Stomach (tissue), 9 donors: Measurements from ENCODE around the gene EPHB1. TPM values are rescaled to one million over a fixed set of nuclear protein-coding genes. Genes with fewer than 3 reads are reported as not detected.
A peak's percentile ranks its signal among the peaks of the same experiment; 100 is the strongest.

Experiments used
- DNase-seq, 2 donors: peaks; one replicate each; pipeline versions ENCODE4 v3.0.0 to v3.0.0-alpha.2; 2013 to 2019
- H3K27ac ChIP-seq, 5 donors: fragments of 200-600 bp in 4 of 5; sonication (generic) in 4 of 5; one replicate each; pipeline ENCODE4 v1.5.1; 2013 to 2019; ENCODE audit warnings: mild to moderate bottlenecking in 1 of 5, moderate library complexity in 1 of 5
- H3K27me3 ChIP-seq, 3 donors: fragments of 200-600 bp; sonication (generic); one replicate each; pipeline ENCODE4 v1.5.1; 2017 to 2019; ENCODE audit warnings: mixed run types in 1 of 3
- H3K36me3 ChIP-seq, 4 donors: fragments of 200-600 bp; sonication (generic); 1 replicate in 3 of 4; 2 replicates in 1 of 4; pipeline ENCODE4 v1.5.1; 2016 to 2019
- H3K4me1 ChIP-seq, 4 donors: fragments of 200-600 bp; sonication (generic); one replicate each; pipeline ENCODE4 v1.5.1; 2016 to 2019
- H3K4me3 ChIP-seq, 4 donors: fragments of 200-600 bp; sonication (generic) in 3 of 4; one replicate each; pipeline ENCODE4 v1.5.1; 2016 to 2019; ENCODE audit warnings: mild to moderate bottlenecking in 1 of 4
- H3K9me3 ChIP-seq, 4 donors: fragments of 200-600 bp; sonication (generic); one replicate each; pipeline ENCODE4 v1.5.1; 2016 to 2019
- CTCF ChIP-seq, 7 experiments: fragments of 450-650 bp in 4 of 7; fragments of 200-600 bp in 3 of 7; sonication (generic) in 3 of 7; IDR thresholded peaks; one replicate each; pipeline ENCODE4 v1.5.1; 2016 to 2019; ENCODE audit warnings: antibody characterized with exemption in 7 of 7, control low read depth in 2 of 7, mild to moderate bottlenecking in 1 of 7
- EP300 ChIP-seq: sonication (generic); formaldehyde crosslinking; IDR thresholded peaks from one replicate; pipeline ENCODE4 v1.6.1; 2017; ENCODE audit warnings: antibody characterized with exemption
- POLR2A ChIP-seq, 4 donors: fragments of 450-650 bp; IDR thresholded peaks; one replicate each; pipeline ENCODE4 v1.6.1; 2016; ENCODE audit warnings: antibody characterized with exemption in 4 of 4, control low read depth in 2 of 4, mild to moderate bottlenecking in 1 of 4, moderate library complexity in 1 of 4
- POLR2AphosphoS5 ChIP-seq, 3 donors: sonication (generic); formaldehyde crosslinking; IDR thresholded peaks; one replicate each; pipeline ENCODE4 v1.6.1; 2016; ENCODE audit warnings: antibody characterized with exemption in 3 of 3
- WGBS, 5 donors: extraction: QIAGEN DNeasy Blood & Tissue Kit in 3 of 5; methylation state at CpG; one replicate each; pipeline versions ENCODE4 v1.1.5 to v1.1.7; 2013 to 2018; 5-methylcytosine and 5-hydroxymethylcytosine counted together
- intact Hi-C: fragments of 100-400 bp; cut with DNase I; formaldehyde crosslinking; loops from one replicate; pipeline ENCODE4 v1.15.1; 2023; ENCODE audit warnings: low total_unique reads
- polyA plus RNA-seq, 3 donors: library from polyadenylated mRNA; stranded (reverse); fragments of 200-250 nt; gene quantifications; one replicate each; pipeline ENCODE4 v1.2.3, GENCODE V29; 2013
- total RNA-seq, 5 donors: library from RNA; depleted of rRNA; stranded (reverse); fragments of >200 nt; gene quantifications; one replicate each; pipeline versions ENCODE4 v1.1.0 to v1.2.3, GENCODE V29; 2014 to 2016
- donor health status: healthy with polysubstance abuse.
- donor health status: Bipolar disorder and iron deficiency.
- donor health status: healthy.

EPHB1 gene
- total and polyA plus RNA-seq, 8 donors = 0.13 to 2.3 (median 1.0) TPM; not detected in 4

DNA sequence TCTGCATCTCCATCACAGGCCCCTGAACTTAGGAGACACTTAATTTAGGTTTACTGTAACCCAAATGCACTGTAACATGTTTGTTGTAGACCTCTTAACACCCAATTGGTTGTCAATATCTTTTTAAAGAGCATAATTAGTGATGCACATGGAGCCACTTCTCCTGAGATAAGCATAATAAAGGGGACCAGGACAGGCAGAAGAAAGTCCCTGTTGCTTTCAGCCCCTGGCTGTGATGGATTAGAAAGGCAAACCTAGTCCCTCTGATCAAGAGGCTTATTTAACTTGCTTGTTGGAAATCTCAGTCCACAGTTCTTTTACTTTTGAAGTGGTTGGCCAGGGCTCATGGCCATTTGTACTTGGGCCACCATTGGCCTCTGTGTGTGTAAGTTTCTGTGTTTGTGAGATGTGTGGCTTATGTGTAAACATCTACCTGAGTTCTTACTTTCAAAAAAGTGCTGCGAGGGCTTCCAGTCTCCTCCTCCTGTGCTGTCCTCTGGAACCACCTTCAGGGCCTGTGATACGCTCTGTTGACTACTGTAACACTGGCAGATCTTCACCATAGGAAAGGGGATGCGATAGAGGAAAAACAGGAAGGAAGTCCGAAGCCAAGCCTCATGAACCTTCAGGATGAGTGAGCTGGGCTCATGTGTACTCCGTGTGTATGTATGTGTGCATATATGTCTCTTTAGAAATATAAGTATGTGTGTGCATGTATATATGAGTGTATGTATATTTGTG lies 136.2 kb downstream of the EPHB1 start:
- Histone ChIP-seq H3K27me3 (no peaks in the 10 kb centered on the region), H3K27ac (no peak overlapping the region), H3K9me3 (no peaks in the 10 kb centered on the region), H3K4me1 (no peaks in the 10 kb centered on the region), H3K4me3 (no peak overlapping the region), H3K36me3 (no peaks in the 10 kb centered on the region)
- DNase-seq = no peak
- intact Hi-C loops = no loop called here
- TF ChIP-seq POLR2AphosphoS5 (IDR thresholded peaks at IDR 0.05) (no peak), EP300 (no peak), POLR2A (IDR thresholded peaks at IDR 0.05) (no peak), CTCF (IDR thresholded peaks at IDR 0.05) (no peak)
- 65 to 86% (median 84%) methylated on average over 5 of the region's 5 CpGs for WGBS, 5 donors

- Histone ChIP-seq H3K4me3 (no peak overlapping the region), H3K27me3 (no peaks in the 10 kb centered on the region), H3K36me3 (no peaks in the 10 kb centered on the region), H3K9me3 (no peaks in the 10 kb centered on the region), H3K27ac (peak overlapping the region in 1 of 5 donors; percentile 37), H3K4me1 (no peaks in the 10 kb centered on the region)
- TF ChIP-seq POLR2A (IDR thresholded peaks at IDR 0.05) (no peak), EP300 (no peak), POLR2AphosphoS5 (IDR thresholded peaks at IDR 0.05) (no peak), CTCF (IDR thresholded peaks at IDR 0.05) (no peak)
- peak in 1 of 2 donors; percentile 45 for DNase-seq
- intact Hi-C loops = no loop called here
- 49 to 79% (median 71%) methylated on average over 3 to 6 of the region's 6 CpGs for WGBS, 5 donors
Measured at GRCh38 chr3:134932035-134932434, 137.0 kb downstream of the EPHB1 start.

GRCh38 chr3:134933997-134934396 lies 138.9 kb downstream of the EPHB1 start:
- Histone ChIP-seq H3K36me3 (no peaks in the 10 kb centered on the region), H3K4me3 (no peak overlapping the region), H3K27me3 (no peaks in the 10 kb centered on the region), H3K4me1 (no peaks in the 10 kb centered on the region), H3K9me3 (no peaks in the 10 kb centered on the region), H3K27ac (no peak overlapping the region)
- TF ChIP-seq POLR2AphosphoS5 (IDR thresholded peaks at IDR 0.05) (no peak), CTCF (IDR thresholded peaks at IDR 0.05) (no peak), POLR2A (IDR thresholded peaks at IDR 0.05) (no peak), EP300 (no peak)
- WGBS, 5 donors = 78 to 85% (median 81%) methylated on average over 4 of the region's 4 CpGs
- no peak for DNase-seq
- intact Hi-C loops = no loop called here

- WGBS, 5 donors = 77 to 89% (median 80%) methylated on average over 2 of the region's 2 CpGs
- Histone ChIP-seq H3K9me3 (no peaks in the 10 kb centered on the region), H3K27me3 (no peaks in the 10 kb centered on the region), H3K4me1 (no peaks in the 10 kb centered on the region), H3K4me3 (no peak overlapping the region), H3K27ac (no peak overlapping the region), H3K36me3 (no peaks in the 10 kb centered on the region)
- intact Hi-C loops = no loop called here
- TF ChIP-seq EP300 (no peak), CTCF (IDR thresholded peaks at IDR 0.05) (no peak), POLR2AphosphoS5 (IDR thresholded peaks at IDR 0.05) (no peak), POLR2A (IDR thresholded peaks at IDR 0.05) (no peak)
- DNase-seq = no peak
Measured at GRCh38 chr3:134934933-134935332, 139.9 kb downstream of the EPHB1 start.
